Suprapubic skin (tissue), 4 donors: ENCODE data around the gene RDH8.

Experiments
- CTCF ChIP-seq, 2 donors: fragments of 200-600 bp in 1 of 2; fragments of 450-650 bp in 1 of 2; sonication (generic) in 1 of 2; IDR thresholded peaks; one replicate each; pipeline ENCODE4 v1.5.1; 2016 to 2019; ENCODE audit warnings: antibody characterized with exemption in 2 of 2, mild to moderate bottlenecking in 1 of 2, moderate library complexity in 1 of 2
- EP300 ChIP-seq: sonication (generic); formaldehyde crosslinking; IDR thresholded peaks from one replicate; pipeline ENCODE4 v1.6.1; 2017; ENCODE audit warnings: antibody characterized with exemption
- POLR2A ChIP-seq, 2 donors: fragments of 450-650 bp; IDR thresholded peaks; one replicate each; pipeline ENCODE4 v1.6.1; 2017; ENCODE audit warnings: antibody characterized with exemption in 2 of 2, mild to moderate bottlenecking in 2 of 2, moderate library complexity in 2 of 2
- POLR2AphosphoS5 ChIP-seq, 3 donors: sonication (generic); formaldehyde crosslinking; IDR thresholded peaks; one replicate each; pipeline ENCODE4 v1.6.1; 2017; ENCODE audit warnings: antibody characterized with exemption in 3 of 3

- TF ChIP-seq CTCF (IDR thresholded peaks at IDR 0.05) (no peak), POLR2A (IDR thresholded peaks at IDR 0.05) (no peak), EP300 (no peak), POLR2AphosphoS5 (IDR thresholded peaks at IDR 0.05) (no peak)
Observed at GRCh38 chr19:10008184-10008765, 5.0 kb upstream of the RDH8 start.
